ENCODE results near the gene RGS19.

The RGS19 gene

GRCh38 chr20:64076061-64076997, 3.0 kb downstream of the RGS19 start:
- no peak for TF ChIP-seq CTCF (IDR thresholded peaks at IDR 0.05; ENCODE audit: control insufficient read depth, insufficient read depth, low read depth, low read length, missing control alignments)
- no peak overlapping the region for H3K4me3 ChIP-seq (ENCODE audit: control insufficient read depth, low read depth, low read length)
- no peak for DNase-seq (ENCODE audit: low read depth)

- no peak for TF ChIP-seq CTCF (IDR thresholded peaks at IDR 0.05; ENCODE audit: control insufficient read depth, insufficient read depth, low read depth, low read length, missing control alignments)
- no peak for DNase-seq (ENCODE audit: low read depth)
- H3K4me3 ChIP-seq (ENCODE audit: control insufficient read depth, low read depth, low read length), result no peak overlapping the region
Measured at GRCh38 chr20:64075556-64075955, 3.8 kb downstream of the RGS19 start.

GRCh38 chr20:64074963-64075362, 4.4 kb downstream of the RGS19 start:
- DNase-seq (ENCODE audit: low read depth), result no peak
- no peak for TF ChIP-seq CTCF (IDR thresholded peaks at IDR 0.05; ENCODE audit: control insufficient read depth, insufficient read depth, low read depth, low read length, missing control alignments)
- no peak overlapping the region for H3K4me3 ChIP-seq (ENCODE audit: control insufficient read depth, low read depth, low read length)

- no peak for TF ChIP-seq CTCF (IDR thresholded peaks at IDR 0.05; ENCODE audit: control insufficient read depth, insufficient read depth, low read depth, low read length, missing control alignments)
- no peak overlapping the region for H3K4me3 ChIP-seq (ENCODE audit: control insufficient read depth, low read depth, low read length)
- DNase-seq (ENCODE audit: low read depth), result no peak
Measured at GRCh38 chr20:64074184-64074789, 5.0 kb downstream of the RGS19 start.

- DNase-seq (ENCODE audit: low read depth), result no peak
- no peak for TF ChIP-seq CTCF (IDR thresholded peaks at IDR 0.05; ENCODE audit: control insufficient read depth, insufficient read depth, low read depth, low read length, missing control alignments)
- H3K4me3 ChIP-seq (ENCODE audit: control insufficient read depth, low read depth, low read length), result no peak overlapping the region
Measured at GRCh38 chr20:64073476-64074183, 5.7 kb downstream of the RGS19 start.

GRCh38 chr20:64072498-64073063, 6.7 kb downstream of the RGS19 start:
- no peak for DNase-seq (ENCODE audit: low read depth)
- H3K4me3 ChIP-seq (ENCODE audit: control insufficient read depth, low read depth, low read length), result no peak overlapping the region
- TF ChIP-seq CTCF (IDR thresholded peaks at IDR 0.05; ENCODE audit: control insufficient read depth, insufficient read depth, low read depth, low read length, missing control alignments), result no peak

Data from AG09309 (cell line).